Peyer's patch (tissue), 4 donors: Measurements from ENCODE around the gene BRD3. TPM values are rescaled to one million over a fixed set of nuclear protein-coding genes. Genes with fewer than 3 reads are reported as not detected.

Experiments
- DNase-seq, 3 donors: peaks; one replicate each; pipeline ENCODE4 v3.0.0-alpha.2; 2017 to 2019
- H3K27ac ChIP-seq, 4 donors: fragments of 200-600 bp; sonication (generic); one replicate each; pipeline ENCODE4 v1.5.1; 2016 to 2019
- H3K27me3 ChIP-seq, 2 donors: fragments of 200-600 bp; sonication (generic); one replicate each; pipeline ENCODE4 v1.5.1; 2019
- H3K36me3 ChIP-seq, 3 donors: fragments of 200-600 bp; sonication (generic); one replicate each; pipeline ENCODE4 v1.5.1; 2016 to 2019
- H3K4me1 ChIP-seq, 4 donors: fragments of 200-600 bp; sonication (generic); one replicate each; pipeline ENCODE4 v1.5.1; 2016 to 2019
- H3K4me3 ChIP-seq, 4 donors: fragments of 200-600 bp; sonication (generic); 1 replicate in 3 of 4; 2 replicates in 1 of 4; pipeline ENCODE4 v1.5.1; 2016 to 2019; ENCODE audit warnings: mild to moderate bottlenecking in 1 of 4
- H3K9me3 ChIP-seq, 4 donors: fragments of 200-600 bp; sonication (generic); one replicate each; pipeline ENCODE4 v1.5.1; 2016 to 2019; ENCODE audit warnings: mild to moderate bottlenecking in 1 of 4
- POLR2A ChIP-seq, 2 donors: fragments of 450-650 bp; IDR thresholded peaks; one replicate each; pipeline ENCODE4 v1.5.1; 2017; ENCODE audit warnings: antibody characterized with exemption in 2 of 2, mild to moderate bottlenecking in 2 of 2, moderate library complexity in 2 of 2
- total RNA-seq, 4 donors: library from RNA; depleted of rRNA; stranded (reverse); fragments of >200 nt; gene quantifications; one replicate each; pipeline ENCODE4 v1.1.0, GENCODE V29; 2016
- TF ChIP-seq, protein P1 (sequence below), 6 experiments: fragments of 450-650 bp in 4 of 6; fragments of 200-600 bp in 2 of 6; sonication (generic) in 1 of 6; IDR thresholded peaks; one replicate each; pipeline ENCODE4 v1.5.1; 2017 to 2019; ENCODE audit warnings: antibody characterized with exemption in 6 of 6, mild to moderate bottlenecking in 3 of 6, moderate library complexity in 1 of 6

The BRD3 gene
- total RNA-seq, 4 donors from 2014 or later, result 16.3 to 57.8 (median 35.0) TPM

DNA sequence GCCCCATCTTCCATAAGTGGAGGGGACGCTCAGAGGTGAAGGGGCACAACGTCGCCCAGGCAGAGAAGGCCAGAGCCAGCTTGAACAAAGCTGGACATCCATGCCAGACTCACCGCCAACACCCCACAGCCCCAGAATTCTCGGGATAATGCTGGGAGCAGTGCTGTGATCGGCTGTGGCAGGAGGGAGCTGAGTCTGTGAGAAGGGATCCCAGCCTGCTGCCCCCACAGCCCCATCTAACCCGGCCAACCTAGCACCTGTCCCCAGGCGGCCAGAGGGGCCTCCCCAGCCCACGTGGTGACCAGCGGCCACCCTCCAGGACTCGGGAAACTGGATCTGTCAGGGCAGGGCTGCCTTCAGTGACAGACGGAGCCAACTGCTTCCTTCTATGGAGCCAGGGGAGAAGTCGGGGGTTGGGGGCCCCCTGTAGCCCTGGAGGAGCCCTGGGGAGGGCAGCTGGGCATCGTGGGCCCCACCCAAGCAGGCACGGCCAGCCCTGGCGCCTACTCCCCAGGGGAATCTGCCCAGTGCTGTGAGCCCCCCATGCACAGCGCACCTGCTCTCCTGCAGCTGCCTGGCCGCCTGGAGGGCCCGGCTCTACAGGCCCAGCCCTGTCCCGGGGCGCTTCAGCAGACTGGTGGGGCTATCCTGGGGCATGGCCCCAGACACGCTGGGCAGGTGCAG, 6.0 kb downstream of the BRD3 start:
- Histone ChIP-seq H3K9me3 (no peaks in the 10 kb centered on the region), H3K36me3 (no peaks in the 10 kb centered on the region), H3K4me1 (peaks cover 1 to 70% (median 28%) of the 10 kb centered on the region in 4 donors), H3K4me3 (no peak overlapping the region), H3K27ac (no peak overlapping the region), H3K27me3 (no peaks in the 10 kb centered on the region)
- TF ChIP-seq, protein P1, sequence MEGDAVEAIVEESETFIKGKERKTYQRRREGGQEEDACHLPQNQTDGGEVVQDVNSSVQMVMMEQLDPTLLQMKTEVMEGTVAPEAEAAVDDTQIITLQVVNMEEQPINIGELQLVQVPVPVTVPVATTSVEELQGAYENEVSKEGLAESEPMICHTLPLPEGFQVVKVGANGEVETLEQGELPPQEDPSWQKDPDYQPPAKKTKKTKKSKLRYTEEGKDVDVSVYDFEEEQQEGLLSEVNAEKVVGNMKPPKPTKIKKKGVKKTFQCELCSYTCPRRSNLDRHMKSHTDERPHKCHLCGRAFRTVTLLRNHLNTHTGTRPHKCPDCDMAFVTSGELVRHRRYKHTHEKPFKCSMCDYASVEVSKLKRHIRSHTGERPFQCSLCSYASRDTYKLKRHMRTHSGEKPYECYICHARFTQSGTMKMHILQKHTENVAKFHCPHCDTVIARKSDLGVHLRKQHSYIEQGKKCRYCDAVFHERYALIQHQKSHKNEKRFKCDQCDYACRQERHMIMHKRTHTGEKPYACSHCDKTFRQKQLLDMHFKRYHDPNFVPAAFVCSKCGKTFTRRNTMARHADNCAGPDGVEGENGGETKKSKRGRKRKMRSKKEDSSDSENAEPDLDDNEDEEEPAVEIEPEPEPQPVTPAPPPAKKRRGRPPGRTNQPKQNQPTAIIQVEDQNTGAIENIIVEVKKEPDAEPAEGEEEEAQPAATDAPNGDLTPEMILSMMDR (IDR thresholded peaks at IDR 0.05), result no peak
- TF ChIP-seq POLR2A (IDR thresholded peaks at IDR 0.05), result no peak
- peak in 1 of 3 donors; percentile 42 for DNase-seq

DNA sequence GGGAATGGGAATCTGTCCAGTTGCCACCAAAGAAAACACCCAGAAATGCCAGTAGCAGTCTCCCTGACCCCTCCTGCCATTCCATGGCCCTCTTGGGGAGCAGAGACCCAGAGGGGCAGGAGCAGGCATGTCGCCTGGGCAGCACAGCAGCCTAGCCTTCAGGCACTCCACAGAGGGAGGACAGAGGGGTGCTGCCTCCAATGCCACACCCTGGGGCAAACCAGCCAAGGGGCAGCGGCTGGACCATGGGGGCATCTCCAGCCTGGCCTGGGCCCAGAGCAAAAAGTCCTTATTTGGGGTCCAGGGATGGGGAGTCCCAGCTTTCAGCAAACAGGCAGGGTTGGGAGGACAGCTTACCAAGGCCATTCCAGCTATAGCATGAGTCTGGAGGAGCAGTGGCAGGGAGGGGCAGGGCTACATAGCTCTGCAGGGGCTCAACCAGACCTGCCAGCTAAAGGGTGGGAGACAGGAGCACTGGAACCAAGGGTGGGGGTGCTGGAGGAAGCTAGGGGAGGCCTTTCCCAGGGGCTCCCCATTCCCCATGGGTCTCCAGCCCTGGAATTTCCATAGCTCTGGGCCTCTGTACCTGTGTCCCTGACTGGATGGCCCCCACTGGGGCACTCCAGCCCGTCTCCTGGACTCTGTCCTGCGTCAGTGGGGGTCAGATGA, 6.7 kb downstream of the BRD3 start:
- H3K36me3 ChIP-seq, result no peaks in the 10 kb centered on the region
- peaks cover 8 to 77% (median 27%) of the 10 kb centered on the region in 4 donors for H3K4me1 ChIP-seq

DNA sequence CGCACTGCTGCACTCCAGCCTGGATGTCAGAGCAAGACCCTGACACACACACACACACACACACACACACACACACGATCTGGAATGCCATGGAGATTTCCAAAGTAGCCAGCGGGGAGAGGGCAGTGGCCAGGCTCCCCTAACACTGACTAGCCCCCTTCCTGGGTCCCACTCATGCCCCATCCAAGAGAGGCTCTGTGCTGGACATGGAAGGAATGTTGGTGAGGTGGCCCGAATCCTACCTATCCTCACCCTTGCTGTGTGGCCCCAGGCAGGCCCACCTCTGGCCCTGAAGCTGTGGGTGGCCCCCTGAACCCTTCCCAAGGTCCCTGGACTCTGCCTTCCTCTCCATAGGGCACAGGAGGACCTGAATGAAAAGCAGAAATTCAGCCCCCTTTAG, 7.3 kb downstream of the BRD3 start:
- DNase-seq, result peak in 1 of 3 donors; percentile 26
- H3K36me3 ChIP-seq, result no peaks in the 10 kb centered on the region
- H3K27me3 ChIP-seq, result no peaks in the 10 kb centered on the region
- H3K4me1 ChIP-seq, result peaks cover 11 to 80% (median 27%) of the 10 kb centered on the region in 4 donors
- no peak overlapping the region for H3K27ac ChIP-seq
- H3K9me3 ChIP-seq, result no peaks in the 10 kb centered on the region
- TF ChIP-seq, protein P1 (IDR thresholded peaks at IDR 0.05), result no peak
- TF ChIP-seq POLR2A (IDR thresholded peaks at IDR 0.05), result no peak
- no peak overlapping the region for H3K4me3 ChIP-seq

More for the DNA sequence above, 6.7 kb downstream of the BRD3 start:
- TF ChIP-seq POLR2A (IDR thresholded peaks at IDR 0.05), result no peak
- TF ChIP-seq, protein P1 (IDR thresholded peaks at IDR 0.05), result no peak
- Histone ChIP-seq H3K27ac (no peak overlapping the region), H3K9me3 (no peaks in the 10 kb centered on the region), H3K27me3 (no peaks in the 10 kb centered on the region), H3K4me3 (no peak overlapping the region)
- DNase-seq, result peak in 1 of 3 donors; percentile 28

DNA sequence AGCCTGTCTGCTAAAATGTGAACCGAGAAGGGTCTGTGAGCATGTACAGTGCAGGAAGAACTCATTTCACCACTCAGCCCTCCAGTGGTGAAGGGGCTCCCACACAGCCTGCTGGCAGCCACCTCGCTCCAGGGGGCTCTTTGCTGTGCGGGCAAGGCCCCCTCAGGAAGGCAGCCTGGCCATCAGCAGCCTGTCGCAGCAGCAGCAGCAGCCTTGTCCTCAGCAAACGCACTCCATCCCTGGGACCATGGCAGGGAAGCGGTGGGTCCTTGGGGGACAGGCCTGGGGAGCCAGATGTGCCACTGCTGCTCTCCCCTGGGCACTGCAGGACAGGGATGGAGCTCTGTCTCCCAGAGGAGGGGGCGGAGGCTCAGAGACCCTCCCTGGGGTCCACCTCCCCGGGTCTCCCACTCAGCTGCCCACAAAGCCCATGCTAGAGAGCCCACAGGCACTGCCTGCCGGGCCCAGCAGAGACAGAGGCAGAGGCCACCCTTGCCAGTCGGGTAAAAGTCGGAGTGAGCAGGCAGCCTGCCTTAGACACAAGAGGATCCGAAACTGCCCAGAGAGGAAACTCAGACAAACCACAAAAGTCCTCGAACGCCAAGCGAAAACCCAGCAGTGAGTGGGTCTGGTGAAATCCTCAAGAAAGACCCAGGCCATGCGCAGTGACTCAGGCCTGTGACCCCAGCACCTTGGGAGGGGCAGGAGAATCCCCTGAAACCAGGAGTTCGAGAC, 8.0 kb downstream of the BRD3 start:
- no peaks in the 10 kb centered on the region for H3K36me3 ChIP-seq
- peak; percentile 49 to 78 (median 69) for DNase-seq

DNA sequence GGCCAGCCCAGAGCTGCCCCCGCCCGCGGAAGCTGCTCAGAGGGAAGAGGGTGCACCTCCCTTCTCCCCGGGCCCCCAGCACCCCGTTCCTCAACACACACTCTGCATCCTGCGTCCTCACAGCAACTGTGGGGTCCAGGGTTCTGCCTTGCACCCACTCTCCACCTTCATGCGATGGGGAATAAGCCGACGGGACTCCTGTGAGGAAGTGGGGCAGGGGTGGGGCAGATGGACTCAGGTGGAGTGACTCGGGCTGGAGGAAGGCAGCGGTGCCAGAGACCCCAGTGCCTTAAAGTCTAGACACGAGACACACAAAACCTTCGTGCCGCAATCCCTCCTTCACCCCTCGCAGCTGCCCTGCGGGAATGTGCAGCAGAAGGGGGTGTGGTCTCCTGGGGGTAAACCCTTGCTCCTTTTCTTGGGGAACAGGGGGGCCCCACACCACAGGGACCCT, 8.6 kb downstream of the BRD3 start:
- Histone ChIP-seq H3K4me1 (peaks cover 11 to 81% (median 25%) of the 10 kb centered on the region in 4 donors), H3K27ac (peak overlapping the region in 1 of 4 donors; percentile 61), H3K27me3 (no peaks in the 10 kb centered on the region), H3K9me3 (no peaks in the 10 kb centered on the region), H3K4me3 (no peak overlapping the region), H3K36me3 (no peaks in the 10 kb centered on the region)
- no peak for TF ChIP-seq POLR2A (IDR thresholded peaks at IDR 0.05)
- TF ChIP-seq, protein P1 (IDR thresholded peaks at IDR 0.05), result no peak
- DNase-seq, result peak in 2 of 3 donors; percentile 29 to 43

More for the DNA sequence above, 8.0 kb downstream of the BRD3 start:
- no peaks in the 10 kb centered on the region for H3K27me3 ChIP-seq
- no peaks in the 10 kb centered on the region for H3K9me3 ChIP-seq
- H3K27ac ChIP-seq, result peak overlapping the region in 1 of 4 donors; percentile 61
- TF ChIP-seq POLR2A (IDR thresholded peaks at IDR 0.05), result no peak
- TF ChIP-seq, protein P1 (IDR thresholded peaks at IDR 0.05), result no peak
- peaks cover 11 to 80% (median 25%) of the 10 kb centered on the region in 4 donors for H3K4me1 ChIP-seq
- peak overlapping the region in 1 of 4 donors; percentile 18 for H3K4me3 ChIP-seq
